Ovary (tissue), 3 donors: ENCODE results near the gene MEGF6.

ENCODE experiments used
- POLR2A ChIP-seq: fragments of 450-650 bp; IDR thresholded peaks from one replicate; pipeline ENCODE4 v1.6.1; 2017; ENCODE audit warnings: antibody characterized with exemption, mild to moderate bottlenecking, moderate library complexity
- TF ChIP-seq, protein P1 (sequence below), 3 donors: fragments of 450-650 bp in 2 of 3; fragments of 200-600 bp in 1 of 3; IDR thresholded peaks; one replicate each; pipeline versions ENCODE4 v1.5.1 to v1.8.0; 2016 to 2022; ENCODE audit warnings: antibody characterized with exemption in 3 of 3, mild to moderate bottlenecking in 1 of 3
- donor health status: DM: no; HTN: no; CAD: no.

DNA sequence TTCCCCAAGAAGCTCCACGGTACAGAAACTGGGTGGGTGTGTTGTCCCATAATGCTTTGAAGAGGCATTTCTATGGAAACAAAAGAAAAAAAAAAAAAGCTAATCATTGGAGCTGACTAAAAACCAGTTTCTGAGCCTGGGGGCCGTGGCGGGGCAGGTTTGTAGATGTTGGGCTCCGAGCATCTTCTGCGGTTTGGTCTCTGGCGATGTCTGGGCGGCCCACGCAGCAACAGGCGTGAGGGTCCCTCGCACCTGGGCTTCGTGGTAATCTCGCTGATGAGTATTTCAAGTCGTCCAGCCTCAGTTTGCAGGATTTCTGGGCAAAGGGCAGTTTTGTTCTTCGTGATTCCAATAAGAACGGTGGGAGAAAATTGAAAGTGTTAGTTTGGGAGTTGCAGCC lies 47.8 kb upstream of the MEGF6 start:
- no peak for TF ChIP-seq POLR2A
- TF ChIP-seq, protein P1, sequence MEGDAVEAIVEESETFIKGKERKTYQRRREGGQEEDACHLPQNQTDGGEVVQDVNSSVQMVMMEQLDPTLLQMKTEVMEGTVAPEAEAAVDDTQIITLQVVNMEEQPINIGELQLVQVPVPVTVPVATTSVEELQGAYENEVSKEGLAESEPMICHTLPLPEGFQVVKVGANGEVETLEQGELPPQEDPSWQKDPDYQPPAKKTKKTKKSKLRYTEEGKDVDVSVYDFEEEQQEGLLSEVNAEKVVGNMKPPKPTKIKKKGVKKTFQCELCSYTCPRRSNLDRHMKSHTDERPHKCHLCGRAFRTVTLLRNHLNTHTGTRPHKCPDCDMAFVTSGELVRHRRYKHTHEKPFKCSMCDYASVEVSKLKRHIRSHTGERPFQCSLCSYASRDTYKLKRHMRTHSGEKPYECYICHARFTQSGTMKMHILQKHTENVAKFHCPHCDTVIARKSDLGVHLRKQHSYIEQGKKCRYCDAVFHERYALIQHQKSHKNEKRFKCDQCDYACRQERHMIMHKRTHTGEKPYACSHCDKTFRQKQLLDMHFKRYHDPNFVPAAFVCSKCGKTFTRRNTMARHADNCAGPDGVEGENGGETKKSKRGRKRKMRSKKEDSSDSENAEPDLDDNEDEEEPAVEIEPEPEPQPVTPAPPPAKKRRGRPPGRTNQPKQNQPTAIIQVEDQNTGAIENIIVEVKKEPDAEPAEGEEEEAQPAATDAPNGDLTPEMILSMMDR (IDR thresholded peaks at IDR 0.05) = no peak
